ENCODE results near the gene ERMAP.

DNA sequence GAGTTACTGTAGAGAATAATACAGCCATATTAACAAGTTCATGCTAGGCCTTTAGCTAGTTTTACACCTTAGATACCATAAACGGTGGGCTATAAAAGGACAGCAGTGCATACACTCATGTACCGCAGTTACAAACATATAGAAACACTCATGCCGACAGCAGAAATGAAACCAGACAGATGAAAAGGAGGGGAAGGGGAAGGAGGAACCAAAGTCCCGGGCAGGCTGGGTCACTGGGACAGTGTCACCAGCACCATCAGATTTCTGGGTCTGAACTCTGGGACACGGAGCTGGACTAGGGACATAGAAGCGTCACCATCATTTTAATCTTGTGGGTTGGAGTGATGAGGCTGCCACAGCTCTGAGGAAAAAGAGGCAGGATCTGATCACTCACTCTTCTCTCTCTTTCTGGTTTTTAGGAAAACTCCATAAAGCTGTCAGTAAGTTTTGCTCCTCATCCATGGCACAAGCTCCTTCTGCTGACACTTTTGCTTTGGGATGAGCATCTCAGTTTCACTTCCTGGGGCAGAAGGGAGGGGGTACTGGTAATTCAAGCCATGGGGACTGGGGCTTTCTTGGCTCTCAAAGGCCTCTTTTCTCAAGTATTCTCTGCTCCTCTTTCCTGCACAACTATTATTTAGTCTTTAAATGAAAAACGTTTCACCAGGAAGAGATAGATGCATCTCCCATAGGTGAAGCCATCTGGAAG, 21.7 kb downstream of the ERMAP start:
- TF ChIP-seq, protein P1, sequence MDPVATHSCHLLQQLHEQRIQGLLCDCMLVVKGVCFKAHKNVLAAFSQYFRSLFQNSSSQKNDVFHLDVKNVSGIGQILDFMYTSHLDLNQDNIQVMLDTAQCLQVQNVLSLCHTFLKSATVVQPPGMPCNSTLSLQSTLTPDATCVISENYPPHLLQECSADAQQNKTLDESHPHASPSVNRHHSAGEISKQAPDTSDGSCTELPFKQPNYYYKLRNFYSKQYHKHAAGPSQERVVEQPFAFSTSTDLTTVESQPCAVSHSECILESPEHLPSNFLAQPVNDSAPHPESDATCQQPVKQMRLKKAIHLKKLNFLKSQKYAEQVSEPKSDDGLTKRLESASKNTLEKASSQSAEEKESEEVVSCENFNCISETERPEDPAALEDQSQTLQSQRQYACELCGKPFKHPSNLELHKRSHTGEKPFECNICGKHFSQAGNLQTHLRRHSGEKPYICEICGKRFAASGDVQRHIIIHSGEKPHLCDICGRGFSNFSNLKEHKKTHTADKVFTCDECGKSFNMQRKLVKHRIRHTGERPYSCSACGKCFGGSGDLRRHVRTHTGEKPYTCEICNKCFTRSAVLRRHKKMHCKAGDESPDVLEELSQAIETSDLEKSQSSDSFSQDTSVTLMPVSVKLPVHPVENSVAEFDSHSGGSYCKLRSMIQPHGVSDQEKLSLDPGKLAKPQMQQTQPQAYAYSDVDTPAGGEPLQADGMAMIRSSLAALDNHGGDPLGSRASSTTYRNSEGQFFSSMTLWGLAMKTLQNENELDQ (CRISPR knock-in tag; IDR thresholded peaks at IDR 0.05; ENCODE audit: borderline replicate concordance) = no peak
- TF ChIP-seq ZNF184 (CRISPR knock-in tag; IDR thresholded peaks at IDR 0.05) (no peak), FOXJ2 (tag; IDR thresholded peaks at IDR 0.05) (no peak), CREBBP (IDR thresholded peaks at IDR 0.05; ENCODE audit: low read depth, low read length) (no peak), TCF7L2 (IDR thresholded peaks at IDR 0.05; ENCODE audit: low read depth, low read length) (no peak), POLR2AphosphoS5 (IDR thresholded peaks at IDR 0.05; ENCODE audit: control insufficient read depth, insufficient read depth, low read depth, low read length) (no peak), EZH2 (IDR thresholded peaks at IDR 0.05; ENCODE audit: borderline replicate concordance, low read depth, low read length) (no peak), KLF10 (CRISPR knock-in tag; IDR thresholded peaks at IDR 0.05) (no peak), HDAC6 (IDR thresholded peaks at IDR 0.05; ENCODE audit: low read depth, low read length) (no peak), NR2C2 (CRISPR knock-in tag; IDR thresholded peaks at IDR 0.05) (no peak), NR2C2 (tag; IDR thresholded peaks at IDR 0.05) (no peak), ZNF436 (CRISPR knock-in tag; IDR thresholded peaks at IDR 0.05) (no peak), BRCA1 (IDR thresholded peaks at IDR 0.05) (no peak), BRCA1 (CRISPR knock-in tag; IDR thresholded peaks at IDR 0.05) (no peak)
- TF ChIP-seq, protein P2, sequence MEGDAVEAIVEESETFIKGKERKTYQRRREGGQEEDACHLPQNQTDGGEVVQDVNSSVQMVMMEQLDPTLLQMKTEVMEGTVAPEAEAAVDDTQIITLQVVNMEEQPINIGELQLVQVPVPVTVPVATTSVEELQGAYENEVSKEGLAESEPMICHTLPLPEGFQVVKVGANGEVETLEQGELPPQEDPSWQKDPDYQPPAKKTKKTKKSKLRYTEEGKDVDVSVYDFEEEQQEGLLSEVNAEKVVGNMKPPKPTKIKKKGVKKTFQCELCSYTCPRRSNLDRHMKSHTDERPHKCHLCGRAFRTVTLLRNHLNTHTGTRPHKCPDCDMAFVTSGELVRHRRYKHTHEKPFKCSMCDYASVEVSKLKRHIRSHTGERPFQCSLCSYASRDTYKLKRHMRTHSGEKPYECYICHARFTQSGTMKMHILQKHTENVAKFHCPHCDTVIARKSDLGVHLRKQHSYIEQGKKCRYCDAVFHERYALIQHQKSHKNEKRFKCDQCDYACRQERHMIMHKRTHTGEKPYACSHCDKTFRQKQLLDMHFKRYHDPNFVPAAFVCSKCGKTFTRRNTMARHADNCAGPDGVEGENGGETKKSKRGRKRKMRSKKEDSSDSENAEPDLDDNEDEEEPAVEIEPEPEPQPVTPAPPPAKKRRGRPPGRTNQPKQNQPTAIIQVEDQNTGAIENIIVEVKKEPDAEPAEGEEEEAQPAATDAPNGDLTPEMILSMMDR (IDR thresholded peaks at IDR 0.05 in 2 of 3, conservative IDR thresholded peaks at IDR 0.05 in 1 of 3; ENCODE audit: insufficient read depth in 2 of 3, low read depth in 1 of 3, low read length in 3 of 3) = no peak
- TF ChIP-seq, protein P3, sequence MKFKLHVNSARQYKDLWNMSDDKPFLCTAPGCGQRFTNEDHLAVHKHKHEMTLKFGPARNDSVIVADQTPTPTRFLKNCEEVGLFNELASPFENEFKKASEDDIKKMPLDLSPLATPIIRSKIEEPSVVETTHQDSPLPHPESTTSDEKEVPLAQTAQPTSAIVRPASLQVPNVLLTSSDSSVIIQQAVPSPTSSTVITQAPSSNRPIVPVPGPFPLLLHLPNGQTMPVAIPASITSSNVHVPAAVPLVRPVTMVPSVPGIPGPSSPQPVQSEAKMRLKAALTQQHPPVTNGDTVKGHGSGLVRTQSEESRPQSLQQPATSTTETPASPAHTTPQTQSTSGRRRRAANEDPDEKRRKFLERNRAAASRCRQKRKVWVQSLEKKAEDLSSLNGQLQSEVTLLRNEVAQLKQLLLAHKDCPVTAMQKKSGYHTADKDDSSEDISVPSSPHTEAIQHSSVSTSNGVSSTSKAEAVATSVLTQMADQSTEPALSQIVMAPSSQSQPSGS (CRISPR knock-in tag; IDR thresholded peaks at IDR 0.05) = no peak

Data from K562 (cell line).